ENCODE results near the gene ARRDC1. TPM values are rescaled to one million over a fixed set of nuclear protein-coding genes. Genes with fewer than 3 reads are reported as not detected.
A peak's percentile ranks its signal among the peaks of the same experiment; 100 is the strongest.

ARRDC1 gene
- total and polyA plus RNA-seq, 3 experiments from 2014 or later: 30.8 to 54.4 (median 35.2) TPM

- Histone ChIP-seq H3K9me3 (ENCODE audit: low read length) (no peaks in the 10 kb centered on the region), H3K27ac (ENCODE audit: low read depth, low read length) (no peak overlapping the region), H3K4me3 (ENCODE audit: low read length) (peak overlapping the region; percentile 6), H3K27me3 (ENCODE audit: insufficient read depth, low read length, poor library complexity, severe bottlenecking) (no peaks in the 10 kb centered on the region), H3K36me3 (ENCODE audit: insufficient read depth, low read length) (no peaks in the 10 kb centered on the region), H3K4me1 (ENCODE audit: insufficient read depth, low read length) (peaks cover 21% of the 10 kb centered on the region)
- Mint-ChIP-seq H3K4me1 (peaks cover 48 to 63% (median 58%) of the 10 kb centered on the region in 3 donors), H3K4me3 (peak overlapping the region; percentile 75 to 88 (median 81)), H3K9me3 (no peaks in the 10 kb centered on the region), H3K36me3 (peaks cover 0 to 33% (median 13%) of the 10 kb centered on the region in 3 donors), H3K27me3 (no peaks in the 10 kb centered on the region), H3K27ac (peak overlapping the region; percentile 59 to 97 (median 86))
- CTCF ChIA-PET: no interaction called here
- peak in 1 of 5 donors; percentile 13 for DNase-seq
- POLR2A ChIA-PET: no interaction called here
Observed at GRCh38 chr9:137639303-137640051, 34.0 kb downstream of the ARRDC1 start.

DNA sequence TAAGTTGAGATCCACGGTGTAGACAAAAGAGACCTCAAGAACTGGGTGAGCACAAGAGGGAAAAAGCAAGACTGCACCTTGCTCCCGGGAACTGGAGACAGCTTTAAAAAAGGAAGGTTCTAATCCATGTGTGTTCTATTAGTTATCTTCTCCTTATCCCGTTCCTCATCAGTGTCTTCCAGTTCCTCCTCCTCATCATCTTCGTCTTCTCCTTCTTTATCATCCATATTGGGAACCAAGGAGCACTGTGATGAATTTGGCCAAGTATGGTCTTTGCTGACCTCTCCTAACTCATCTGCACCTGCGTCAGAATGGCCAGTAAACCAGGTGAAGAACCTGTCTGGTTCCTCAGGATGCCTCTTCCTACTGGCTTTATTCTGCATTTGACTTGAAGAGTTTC is 35.4 kb downstream of the ARRDC1 start:
- peak overlapping the region in 3 of 7 donors; percentile 1 to 24 (median 15) for H3K4me3 Mint-ChIP-seq
- H3K27ac ChIP-seq (ENCODE audit: low read depth, low read length): no peak overlapping the region

DNA sequence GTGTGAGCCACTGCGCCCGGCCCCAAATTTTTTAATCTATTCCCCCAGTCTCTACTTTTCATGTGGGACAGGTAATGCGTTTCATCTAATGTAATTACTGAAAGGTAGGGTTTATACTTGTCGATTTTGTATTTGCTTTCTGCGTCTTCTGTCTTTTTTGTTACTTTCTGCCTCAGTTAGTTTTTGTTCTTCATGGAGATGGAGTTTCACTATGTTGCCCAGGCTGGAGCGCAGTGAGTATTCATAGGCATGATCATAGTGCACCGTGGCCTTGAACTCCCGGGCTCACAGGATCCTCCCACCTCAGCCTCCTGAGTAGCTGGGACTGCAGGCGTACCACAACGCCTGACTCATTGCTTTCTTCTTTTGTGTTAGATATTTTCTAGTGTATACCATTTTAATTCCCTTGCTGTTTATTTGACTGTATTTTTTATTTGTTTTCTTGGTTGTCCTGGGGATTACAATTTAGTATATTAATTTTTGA is 36.7 kb downstream of the ARRDC1 start:
- ChIA-PET CTCF (interaction anchor here (1.3 kb wide), 1 partner anchor 12 kb away, joined by 3 read pairs; no protein-coding TSS in a partner anchor), POLR2A (no interaction called here)
- H3K36me3 Mint-ChIP-seq: peaks cover 0 to 46% (median 20%) of the 10 kb centered on the region in 3 donors
- Histone ChIP-seq H3K27ac (ENCODE audit: low read depth, low read length) (no peak overlapping the region), H3K9me3 (ENCODE audit: low read length) (no peaks in the 10 kb centered on the region), H3K4me1 (ENCODE audit: insufficient read depth, low read length) (peaks cover 27% of the 10 kb centered on the region), H3K27me3 (ENCODE audit: insufficient read depth, low read length, poor library complexity, severe bottlenecking) (no peaks in the 10 kb centered on the region), H3K4me3 (ENCODE audit: low read length) (no peak overlapping the region), H3K36me3 (ENCODE audit: insufficient read depth, low read length) (no peaks in the 10 kb centered on the region)
- H3K4me1 Mint-ChIP-seq: peaks cover 50 to 70% (median 66%) of the 10 kb centered on the region in 3 donors
- no peak for DNase-seq
- peak overlapping the region in 5 of 8 donors; percentile 2 to 51 (median 22) for H3K27ac Mint-ChIP-seq
- H3K27me3 Mint-ChIP-seq: no peaks in the 10 kb centered on the region
- H3K4me3 Mint-ChIP-seq: peak overlapping the region in 1 of 7 donors; percentile 20
- H3K9me3 Mint-ChIP-seq: no peaks in the 10 kb centered on the region

More for the DNA sequence above, 35.4 kb downstream of the ARRDC1 start:
- no peaks in the 10 kb centered on the region for H3K36me3 ChIP-seq (ENCODE audit: insufficient read depth, low read length)
- POLR2A ChIA-PET: no interaction called here
- no peaks in the 10 kb centered on the region for H3K27me3 Mint-ChIP-seq
- no peak for DNase-seq
- peaks cover 21% of the 10 kb centered on the region for H3K4me1 ChIP-seq (ENCODE audit: insufficient read depth, low read length)
- H3K9me3 ChIP-seq (ENCODE audit: low read length): no peaks in the 10 kb centered on the region
- CTCF ChIA-PET: no interaction called here
- H3K4me3 ChIP-seq (ENCODE audit: low read length): no peak overlapping the region
- peaks cover 48 to 67% (median 64%) of the 10 kb centered on the region in 3 donors for H3K4me1 Mint-ChIP-seq
- H3K27me3 ChIP-seq (ENCODE audit: insufficient read depth, low read length, poor library complexity, severe bottlenecking): no peaks in the 10 kb centered on the region
- peaks cover 0 to 39% (median 13%) of the 10 kb centered on the region in 3 donors for H3K36me3 Mint-ChIP-seq
- H3K27ac Mint-ChIP-seq: peak overlapping the region; percentile 42 to 88 (median 72)
- H3K9me3 Mint-ChIP-seq: no peaks in the 10 kb centered on the region

- H3K4me3 Mint-ChIP-seq: no peak overlapping the region
- H3K9me3 Mint-ChIP-seq: no peaks in the 10 kb centered on the region
- H3K27ac Mint-ChIP-seq: peak overlapping the region in 2 of 8 donors; percentile 27 to 35
- DNase-seq: no peak
- peaks cover 54 to 70% (median 66%) of the 10 kb centered on the region in 3 donors for H3K4me1 Mint-ChIP-seq
- Histone ChIP-seq H3K27me3 (ENCODE audit: insufficient read depth, low read length, poor library complexity, severe bottlenecking) (no peaks in the 10 kb centered on the region), H3K4me1 (ENCODE audit: insufficient read depth, low read length) (peaks cover 34% of the 10 kb centered on the region), H3K27ac (ENCODE audit: low read depth, low read length) (no peak overlapping the region), H3K4me3 (ENCODE audit: low read length) (no peak overlapping the region), H3K9me3 (ENCODE audit: low read length) (no peaks in the 10 kb centered on the region), H3K36me3 (ENCODE audit: insufficient read depth, low read length) (no peaks in the 10 kb centered on the region)
- peaks cover 0 to 48% (median 23%) of the 10 kb centered on the region in 3 donors for H3K36me3 Mint-ChIP-seq
- ChIA-PET CTCF (interaction anchor here (1.3 kb wide), 1 partner anchor 12 kb away, joined by 3 read pairs; no protein-coding TSS in a partner anchor), POLR2A (no interaction called here)
- no peaks in the 10 kb centered on the region for H3K27me3 Mint-ChIP-seq
Observed at GRCh38 chr9:137642892-137643291, 37.4 kb downstream of the ARRDC1 start.

GRCh38 chr9:137643921-137644320 is 38.4 kb downstream of the ARRDC1 start:
- H3K36me3 Mint-ChIP-seq: peaks cover 0 to 57% (median 25%) of the 10 kb centered on the region in 3 donors
- no peaks in the 10 kb centered on the region for H3K9me3 ChIP-seq (ENCODE audit: low read length)
- peaks cover 28% of the 10 kb centered on the region for H3K4me1 ChIP-seq (ENCODE audit: insufficient read depth, low read length)
- peak overlapping the region in 2 of 8 donors; percentile 36 to 72 for H3K27ac Mint-ChIP-seq
- ChIA-PET POLR2A (no interaction called here), CTCF (no interaction called here)
- H3K36me3 ChIP-seq (ENCODE audit: insufficient read depth, low read length): no peaks in the 10 kb centered on the region
- no peak overlapping the region for H3K4me3 ChIP-seq (ENCODE audit: low read length)
- no peaks in the 10 kb centered on the region for H3K27me3 Mint-ChIP-seq
- peaks cover 53 to 72% (median 66%) of the 10 kb centered on the region in 3 donors for H3K4me1 Mint-ChIP-seq
- no peak for DNase-seq
- no peak overlapping the region for H3K27ac ChIP-seq (ENCODE audit: low read depth, low read length)
- peak overlapping the region in 1 of 7 donors; percentile 52 for H3K4me3 Mint-ChIP-seq
- H3K27me3 ChIP-seq (ENCODE audit: insufficient read depth, low read length, poor library complexity, severe bottlenecking): no peaks in the 10 kb centered on the region
- H3K9me3 Mint-ChIP-seq: no peaks in the 10 kb centered on the region

DNA sequence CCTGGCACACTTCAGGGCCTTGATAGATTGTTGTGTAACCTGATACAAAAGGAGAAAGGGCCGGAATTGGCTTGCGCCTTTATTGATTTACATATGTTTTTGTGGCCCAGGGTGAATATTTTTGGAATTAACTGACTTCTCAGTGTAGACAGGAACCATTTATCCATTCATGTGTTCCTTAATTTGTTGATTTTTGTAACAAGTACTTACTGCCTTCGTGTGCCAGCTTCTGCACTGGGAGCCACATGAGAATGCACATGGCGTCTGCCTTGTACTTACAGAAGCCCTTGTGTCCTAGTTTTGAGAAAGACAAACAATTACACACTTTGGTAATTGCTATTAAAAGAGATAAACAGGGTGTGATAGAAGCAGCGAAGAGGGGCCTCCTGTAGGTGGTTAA is 39.7 kb downstream of the ARRDC1 start:
- H3K27me3 ChIP-seq (ENCODE audit: insufficient read depth, low read length, poor library complexity, severe bottlenecking): no peaks in the 10 kb centered on the region
- no peak overlapping the region for H3K4me3 ChIP-seq (ENCODE audit: low read length)
- peaks cover 15% of the 10 kb centered on the region for H3K4me1 ChIP-seq (ENCODE audit: insufficient read depth, low read length)
- ChIA-PET POLR2A (no interaction called here), CTCF (no interaction called here)
- peak overlapping the region in 1 of 8 donors; percentile 77 for H3K27ac Mint-ChIP-seq
- H3K9me3 ChIP-seq (ENCODE audit: low read length): no peaks in the 10 kb centered on the region
- no peak for DNase-seq
- H3K9me3 Mint-ChIP-seq: no peaks in the 10 kb centered on the region
- H3K4me3 Mint-ChIP-seq: no peak overlapping the region
- peaks cover 0 to 62% (median 25%) of the 10 kb centered on the region in 3 donors for H3K36me3 Mint-ChIP-seq
- peaks cover 52 to 71% (median 67%) of the 10 kb centered on the region in 3 donors for H3K4me1 Mint-ChIP-seq
- H3K27me3 Mint-ChIP-seq: no peaks in the 10 kb centered on the region
- no peaks in the 10 kb centered on the region for H3K36me3 ChIP-seq (ENCODE audit: insufficient read depth, low read length)
- no peak overlapping the region for H3K27ac ChIP-seq (ENCODE audit: low read depth, low read length)

DNA sequence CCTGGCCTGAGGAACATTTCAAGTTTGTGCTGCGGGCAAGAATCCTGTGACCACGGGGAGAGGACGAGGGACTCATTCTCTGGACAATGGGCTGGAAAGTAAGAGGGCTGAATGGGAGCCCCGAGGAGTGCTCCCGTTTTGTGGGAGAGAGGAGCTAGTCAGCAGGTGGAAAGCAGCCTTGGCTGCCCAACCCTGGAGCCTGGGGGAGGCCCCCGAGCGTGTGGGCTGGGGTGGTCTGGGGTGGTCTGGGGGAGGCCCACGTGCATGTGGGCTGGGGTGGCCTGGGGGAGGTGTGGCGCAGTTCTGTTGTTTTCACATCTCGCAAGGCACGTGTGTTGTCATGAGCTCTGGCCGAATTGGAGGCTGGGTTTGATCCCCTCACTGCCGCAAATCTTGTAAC is 40.9 kb downstream of the ARRDC1 start:
- no peak overlapping the region for H3K4me3 ChIP-seq (ENCODE audit: low read length)
- Mint-ChIP-seq H3K4me1 (peaks cover 47 to 68% (median 67%) of the 10 kb centered on the region in 3 donors), H3K27me3 (no peaks in the 10 kb centered on the region), H3K27ac (peak overlapping the region in 5 of 8 donors; percentile 13 to 95 (median 64)), H3K4me3 (no peak overlapping the region), H3K9me3 (no peaks in the 10 kb centered on the region), H3K36me3 (peaks cover 0 to 63% (median 24%) of the 10 kb centered on the region in 3 donors)
- H3K27ac ChIP-seq (ENCODE audit: low read depth, low read length): no peak overlapping the region
- CTCF ChIA-PET: interaction anchor here (0.5 kb wide), 1 partner anchor 22 kb away, joined by 3 read pairs; no protein-coding TSS in a partner anchor
- H3K27me3 ChIP-seq (ENCODE audit: insufficient read depth, low read length, poor library complexity, severe bottlenecking): no peaks in the 10 kb centered on the region
- POLR2A ChIA-PET: no interaction called here
- peaks cover 13% of the 10 kb centered on the region for H3K4me1 ChIP-seq (ENCODE audit: insufficient read depth, low read length)
- peaks cover 5% of the 10 kb centered on the region for H3K36me3 ChIP-seq (ENCODE audit: insufficient read depth, low read length)
- DNase-seq: no peak
- H3K9me3 ChIP-seq (ENCODE audit: low read length): no peaks in the 10 kb centered on the region

Measured in CD8-positive, alpha-beta memory T cell (primary cell).